K562 (cell line): Measurements from ENCODE around the gene AMDHD2. TPM values are rescaled to one million over a fixed set of nuclear protein-coding genes. Genes with fewer than 3 reads are reported as not detected.

Experiments used
- CTCF ChIP-seq, 3 experiments: IDR thresholded peaks in 2 of 3; conservative IDR thresholded peaks in 1 of 3; 2 replicates each; pipeline ENCODE4 v1.5.1; 2011 to 2012; ENCODE audit warnings: low read length in 3 of 3, mild to moderate bottlenecking in 3 of 3, control low read depth in 2 of 3, improper control_type of control experiment in 1 of 3, inconsistent platforms in 1 of 3, low read depth in 1 of 3, mixed read lengths in 1 of 3, moderate library complexity in 1 of 3; ENCODE audit not compliant: insufficient read depth in 2 of 3
- ELF2 ChIP-seq: fragments of 250-450 bp; sonication (Bioruptor Pico); IDR thresholded peaks from 2 replicates; pipeline ENCODE4 v1.5.0; 2021; ENCODE audit warnings: mild to moderate bottlenecking
- ERF ChIP-seq: fragments of 450-650 bp; formaldehyde crosslinking; IDR thresholded peaks from 2 replicates; pipeline ENCODE4 v1.4.0; 2020; ENCODE audit warnings: mild to moderate bottlenecking, mixed read lengths
- FIP1L1 ChIP-seq: fragments of 200-400 bp; formaldehyde crosslinking; IDR thresholded peaks from 2 replicates; pipeline ENCODE4 v1.6.1; 2018; ENCODE audit warnings: mild to moderate bottlenecking, low read depth, low read length; ENCODE audit not compliant: poor library complexity, severe bottlenecking
- ID3 ChIP-seq, 2 experiments: fragments of 250-450 bp in 1 of 2; fragments of 450-650 bp in 1 of 2; sonication (Bioruptor Pico) in 1 of 2; IDR thresholded peaks; 2 replicates each; pipeline versions ENCODE4 v1.6.1 to v1.8.0; 2016 to 2021; ENCODE audit warnings: mild to moderate bottlenecking in 2 of 2, moderate library complexity in 2 of 2, missing compliant biosample characterization in 1 of 2, missing genetic modification characterization in 1 of 2
- MYC ChIP-seq, 2 experiments: fragments of 250-450 bp in 1 of 2; sonication (Bioruptor Pico) in 1 of 2; IDR thresholded peaks; 2 replicates each; pipeline versions ENCODE4 v1.5.1 to v1.6.1; 2012 to 2021; ENCODE audit warnings: low read depth in 2 of 2, borderline replicate concordance in 1 of 2, improper control_type of control experiment in 1 of 2, low read length in 1 of 2, mild to moderate bottlenecking in 1 of 2, moderate library complexity in 1 of 2
- PCBP2 ChIP-seq: fragments of 200-400 bp; formaldehyde crosslinking; IDR thresholded peaks from 2 replicates; pipeline ENCODE4 v1.6.1; 2018; ENCODE audit warnings: low read length, low read depth, mild to moderate bottlenecking, moderate library complexity; ENCODE audit not compliant: poor library complexity, severe bottlenecking
- REST ChIP-seq, 2 experiments: fragments of 450-650 bp; formaldehyde crosslinking in 1 of 2; IDR thresholded peaks; 2 replicates each; pipeline versions ENCODE4 v1.4.0 to v1.6.1; 2014 to 2020; ENCODE audit warnings: mild to moderate bottlenecking in 2 of 2, borderline replicate concordance in 1 of 2, low read depth in 1 of 2
- SP1 ChIP-seq: sonication (generic); formaldehyde crosslinking; IDR thresholded peaks from 2 replicates; pipeline ENCODE4 v1.8.1; 2022; ENCODE audit warnings: mild to moderate bottlenecking, missing genetic modification reagents
- SRSF9 ChIP-seq: fragments of 200-400 bp; formaldehyde crosslinking; IDR thresholded peaks from 2 replicates; pipeline ENCODE4 v1.6.1; 2017; ENCODE audit warnings: low read depth, low read length, borderline replicate concordance
- STAG1 ChIP-seq: sonication (generic); formaldehyde crosslinking; IDR thresholded peaks from 2 replicates; pipeline ENCODE4 v1.5.0; 2020; ENCODE audit warnings: missing genetic modification reagents, borderline replicate concordance
- VEZF1 ChIP-seq: fragments of 200-800 bp; sonication (Bioruptor generic); IDR thresholded peaks from 2 replicates; pipeline ENCODE4 v1.6.1; 2017; ENCODE audit warnings: missing genetic modification characterization, missing compliant biosample characterization
- polyA plus RNA-seq, 8 experiments: library from polyadenylated mRNA; depleted of rRNA in 4 of 8; stranded (reverse) in 5 of 8; unstranded in 3 of 8; fragments of >200 nt; fragmentation: Nextera tagmentation in 2 of 8; fragmentation: Illumina TruSeq in 1 of 8; extraction: Ambion mirVana in 2 of 8; extraction: Trizol in 1 of 8; gene quantifications; 2 replicates each; pipeline versions ENCODE4 v1.2.1 to v1.2.3, GENCODE V29; 2011 to 2014; ENCODE audit warnings: inconsistent platforms in 1 of 8, missing spikeins in 1 of 8
- total RNA-seq, 7 experiments: library from RNA; depleted of rRNA in 6 of 7; stranded (reverse); fragments of >200 nt in 6 of 7; fragmentation: Illumina TruSeq in 2 of 7; extraction: Trizol in 2 of 7; gene quantifications; 2 replicates each; pipeline versions ENCODE4 v1.2.1 to v1.2.3, GENCODE V29; 2011 to 2021; ENCODE audit warnings: low replicate concordance in 1 of 7

The AMDHD2 gene
- total and polyA plus RNA-seq, 9 of the 15 experiments (the other 6 are each of a cell fraction or from before 2014, with no cell fraction given), result 0.38 to 56.9 (median 18.3) TPM; not detected in 1

GRCh38 chr16:2500918-2501750 is 19.0 kb upstream of the AMDHD2 start (continued):
- peak; percentile 86 for TF ChIP-seq REST (IDR thresholded peaks at IDR 0.05; ENCODE audit: borderline replicate concordance)
- no peak for TF ChIP-seq REST (CRISPR knock-in tag; IDR thresholded peaks at IDR 0.05; ENCODE audit: low read depth)
- peak; percentile 57 for TF ChIP-seq SP1 (CRISPR knock-in tag)
- no peak for TF ChIP-seq ID3 (CRISPR knock-in tag; IDR thresholded peaks at IDR 0.05)
- 0 out of 2 replicates have a peak, but pooled peaks have one; percentile 31 for TF ChIP-seq ID3 (tag; IDR thresholded peaks at IDR 0.05)
- TF ChIP-seq VEZF1, result peak; percentile 79
- TF ChIP-seq PCBP2, result no peak
- no peak for TF ChIP-seq ERF (CRISPR knock-in tag)
- peak; percentile 94 for TF ChIP-seq STAG1 (CRISPR knock-in tag)
- TF ChIP-seq FIP1L1, result peak; percentile 15
- TF ChIP-seq CTCF (IDR thresholded peaks at IDR 0.05 in 2 of 3, conservative IDR thresholded peaks at IDR 0.05 in 1 of 3; ENCODE audit: insufficient read depth in 2 of 3, low read depth in 1 of 3, low read length in 3 of 3), result peak; percentile 92 to 95 (median 95)
- no peak for TF ChIP-seq SRSF9
- TF ChIP-seq ELF2, result no peak
- TF ChIP-seq MYC (IDR thresholded peaks at IDR 0.05; ENCODE audit: low read depth, low read length), result peak; percentile 65
- TF ChIP-seq MYC (CRISPR knock-in tag; IDR thresholded peaks at IDR 0.05; ENCODE audit: borderline replicate concordance, low read depth), result no peak
